ENCODE data around the gene GMIP. TPM values are rescaled to one million over a fixed set of nuclear protein-coding genes. Genes with fewer than 3 reads are reported as not detected.
A peak's percentile ranks its signal among the peaks of the same experiment; 100 is the strongest.

The GMIP gene
- total and polyA plus RNA-seq, 2 experiments from 2014 or later = 5.1 to 22.1 TPM

DNA sequence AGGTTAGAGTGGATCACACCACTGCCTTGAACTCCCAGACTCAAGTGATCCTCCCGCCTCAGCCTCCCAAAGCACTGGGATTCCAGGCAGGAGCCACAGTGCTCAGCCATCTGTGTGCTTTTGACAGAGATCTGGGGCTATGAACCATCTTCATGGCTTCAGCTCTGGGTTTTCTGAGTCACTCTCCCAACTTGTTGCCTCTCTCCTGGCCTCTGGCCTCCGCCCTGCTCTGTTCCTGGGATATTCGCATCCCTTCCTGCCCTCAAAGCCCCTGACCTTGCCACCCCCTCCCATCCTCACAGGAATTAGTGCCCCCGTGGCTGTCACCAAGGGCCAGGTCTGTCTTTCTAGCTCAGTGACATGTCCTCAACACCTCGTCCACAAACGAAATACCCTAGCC is 5.7 kb upstream of the GMIP start:
- Histone ChIP-seq H3K27me3 (ENCODE audit: insufficient read depth) (no peaks in the 10 kb centered on the region), H3K9me2 (ENCODE audit: insufficient read depth) (no peaks in the 10 kb centered on the region), H4K20me1 (replicated peaks; ENCODE audit: insufficient read depth) (peaks cover 6% of the 10 kb centered on the region; the same call in 1 of the 2 replicates), H3K79me2 (replicated peaks; ENCODE audit: insufficient read depth) (no peaks in the 10 kb centered on the region), H3K27ac (ENCODE audit: low read depth) (no peak overlapping the region), H3K4me3 (no peak overlapping the region), H3F3A (replicated peaks; ENCODE audit: low read depth) (peaks cover 11% of the 10 kb centered on the region), H3K4me1 (ENCODE audit: insufficient read depth) (no peaks in the 10 kb centered on the region), H3K36me3 (ENCODE audit: insufficient read depth) (peaks cover 18% of the 10 kb centered on the region), H3K4me2 (no peak overlapping the region), H2AFZ (no peak overlapping the region)
- peak; percentile 0 for DNase-seq (ENCODE audit: low spot score)
- Mint-ChIP-seq H3K9me3 (no peaks in the 10 kb centered on the region), H3K36me3 (ENCODE audit: low read depth) (peaks cover 76% of the 10 kb centered on the region), H3K27ac (peak overlapping the region; percentile 58; the same call in 1 of the 2 replicates), H3K27me3 (ENCODE audit: insufficient read depth, low read depth, poor library complexity) (peaks cover 18% of the 10 kb centered on the region), H3K4me1 (no peaks in the 10 kb centered on the region), H3K4me3 (no peak overlapping the region)
- TF ChIP-seq ZNF462 (CRISPR knock-in tag; IDR thresholded peaks at IDR 0.05) = no peak
- TF ChIP-seq POLR2AphosphoS5 (IDR thresholded peaks at IDR 0.05; ENCODE audit: low read depth) = no peak
- TF ChIP-seq JUNB (IDR thresholded peaks at IDR 0.05; ENCODE audit: unreplicated experiment) = no peak
- no peak for TF ChIP-seq CREB1 (CRISPR knock-in tag; IDR thresholded peaks at IDR 0.05; ENCODE audit: low read depth)
- TF ChIP-seq, protein P1, sequence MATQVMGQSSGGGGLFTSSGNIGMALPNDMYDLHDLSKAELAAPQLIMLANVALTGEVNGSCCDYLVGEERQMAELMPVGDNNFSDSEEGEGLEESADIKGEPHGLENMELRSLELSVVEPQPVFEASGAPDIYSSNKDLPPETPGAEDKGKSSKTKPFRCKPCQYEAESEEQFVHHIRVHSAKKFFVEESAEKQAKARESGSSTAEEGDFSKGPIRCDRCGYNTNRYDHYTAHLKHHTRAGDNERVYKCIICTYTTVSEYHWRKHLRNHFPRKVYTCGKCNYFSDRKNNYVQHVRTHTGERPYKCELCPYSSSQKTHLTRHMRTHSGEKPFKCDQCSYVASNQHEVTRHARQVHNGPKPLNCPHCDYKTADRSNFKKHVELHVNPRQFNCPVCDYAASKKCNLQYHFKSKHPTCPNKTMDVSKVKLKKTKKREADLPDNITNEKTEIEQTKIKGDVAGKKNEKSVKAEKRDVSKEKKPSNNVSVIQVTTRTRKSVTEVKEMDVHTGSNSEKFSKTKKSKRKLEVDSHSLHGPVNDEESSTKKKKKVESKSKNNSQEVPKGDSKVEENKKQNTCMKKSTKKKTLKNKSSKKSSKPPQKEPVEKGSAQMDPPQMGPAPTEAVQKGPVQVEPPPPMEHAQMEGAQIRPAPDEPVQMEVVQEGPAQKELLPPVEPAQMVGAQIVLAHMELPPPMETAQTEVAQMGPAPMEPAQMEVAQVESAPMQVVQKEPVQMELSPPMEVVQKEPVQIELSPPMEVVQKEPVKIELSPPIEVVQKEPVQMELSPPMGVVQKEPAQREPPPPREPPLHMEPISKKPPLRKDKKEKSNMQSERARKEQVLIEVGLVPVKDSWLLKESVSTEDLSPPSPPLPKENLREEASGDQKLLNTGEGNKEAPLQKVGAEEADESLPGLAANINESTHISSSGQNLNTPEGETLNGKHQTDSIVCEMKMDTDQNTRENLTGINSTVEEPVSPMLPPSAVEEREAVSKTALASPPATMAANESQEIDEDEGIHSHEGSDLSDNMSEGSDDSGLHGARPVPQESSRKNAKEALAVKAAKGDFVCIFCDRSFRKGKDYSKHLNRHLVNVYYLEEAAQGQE (IDR thresholded peaks at IDR 0.05; ENCODE audit: unreplicated experiment) = no peak
- TF ChIP-seq, protein P2, sequence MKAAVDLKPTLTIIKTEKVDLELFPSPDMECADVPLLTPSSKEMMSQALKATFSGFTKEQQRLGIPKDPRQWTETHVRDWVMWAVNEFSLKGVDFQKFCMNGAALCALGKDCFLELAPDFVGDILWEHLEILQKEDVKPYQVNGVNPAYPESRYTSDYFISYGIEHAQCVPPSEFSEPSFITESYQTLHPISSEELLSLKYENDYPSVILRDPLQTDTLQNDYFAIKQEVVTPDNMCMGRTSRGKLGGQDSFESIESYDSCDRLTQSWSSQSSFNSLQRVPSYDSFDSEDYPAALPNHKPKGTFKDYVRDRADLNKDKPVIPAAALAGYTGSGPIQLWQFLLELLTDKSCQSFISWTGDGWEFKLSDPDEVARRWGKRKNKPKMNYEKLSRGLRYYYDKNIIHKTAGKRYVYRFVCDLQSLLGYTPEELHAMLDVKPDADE (IDR thresholded peaks at IDR 0.05) = no peak
- TF ChIP-seq NANOG (IDR thresholded peaks at IDR 0.05; ENCODE audit: borderline replicate concordance) = no peak
- TF ChIP-seq EZH2phosphoT487 (IDR thresholded peaks at IDR 0.05; ENCODE audit: unreplicated experiment) = no peak
- TF ChIP-seq STAT1 (IDR thresholded peaks at IDR 0.05; ENCODE audit: unreplicated experiment) = no peak
- TF ChIP-seq ZNF114 (CRISPR knock-in tag; IDR thresholded peaks at IDR 0.05) = no peak
- no peak for ATAC-seq

Measured in GM23338 (cell line).